HAP-1 (cell line): ENCODE data around the gene TBL1XR1.
"Not testable (repeated sequence)": the region's sequence is repeated elsewhere in the genome, so short reads cannot be mapped to it uniquely, and the experiment has no call there.

Experiments
- DNase-seq, 2 experiments: peaks; one replicate each; pipeline ENCODE4 v3.0.0-alpha.2; 2016 to 2020; ENCODE audit warnings: low spot score in 2 of 2
- H3K27me3 ChIP-seq: fragments of 250-450 bp; sonication (Bioruptor Pico); 2 replicates; pipeline ENCODE4 v1.5.1; 2020; ENCODE audit warnings: low read depth, mild to moderate bottlenecking, moderate library complexity
- H3K36me3 ChIP-seq: fragments of 250-450 bp; sonication (Bioruptor Pico); replicated peaks from 2 replicates; pipeline ENCODE4 v1.5.1; 2020; ENCODE audit warnings: mild to moderate bottlenecking
- H3K4me1 ChIP-seq: fragments of 250-450 bp; sonication (Bioruptor Pico); 2 replicates; pipeline ENCODE4 v1.5.1; 2020; ENCODE audit warnings: mild to moderate bottlenecking
- H3K4me3 ChIP-seq: fragments of 250-450 bp; sonication (Bioruptor Pico); 2 replicates; pipeline ENCODE4 v1.5.1; 2020; ENCODE audit warnings: mild to moderate bottlenecking, moderate library complexity
- H3K9me3 ChIP-seq: fragments of 250-450 bp; sonication (Bioruptor Pico); 2 replicates; pipeline ENCODE4 v1.5.1; 2020; ENCODE audit warnings: mild to moderate bottlenecking, moderate library complexity
- in situ Hi-C: fragments of 300-500 bp; cut with MboI; formaldehyde crosslinking; loops from 3 replicates; pipeline ENCODE4 v1.14.3; 2020; ENCODE audit warnings: low sequenced_read_pairs, inconsistent platforms, mixed read lengths

The TBL1XR1 gene

DNA sequence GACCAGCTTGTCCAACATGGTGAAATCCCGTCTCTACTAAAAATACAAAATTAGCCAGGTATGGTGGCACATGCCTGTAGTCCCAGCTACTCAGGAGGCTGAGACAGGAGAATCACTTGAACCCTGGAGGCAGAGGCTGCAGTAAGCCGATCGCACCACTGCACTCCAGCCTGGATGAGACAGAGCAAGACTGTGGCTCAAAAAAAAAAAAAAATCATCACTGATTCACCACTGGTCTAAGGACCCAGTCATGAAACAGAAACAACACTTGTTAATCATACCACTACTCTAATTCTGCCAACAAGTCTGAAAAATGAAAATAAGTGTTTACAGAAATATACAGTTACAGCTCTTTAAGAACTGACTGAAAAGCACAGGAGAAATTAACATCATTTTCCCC, 12.7 kb downstream of the TBL1XR1 start:
- in situ Hi-C loops, DNase-seq: not testable (repeated sequence)

DNA sequence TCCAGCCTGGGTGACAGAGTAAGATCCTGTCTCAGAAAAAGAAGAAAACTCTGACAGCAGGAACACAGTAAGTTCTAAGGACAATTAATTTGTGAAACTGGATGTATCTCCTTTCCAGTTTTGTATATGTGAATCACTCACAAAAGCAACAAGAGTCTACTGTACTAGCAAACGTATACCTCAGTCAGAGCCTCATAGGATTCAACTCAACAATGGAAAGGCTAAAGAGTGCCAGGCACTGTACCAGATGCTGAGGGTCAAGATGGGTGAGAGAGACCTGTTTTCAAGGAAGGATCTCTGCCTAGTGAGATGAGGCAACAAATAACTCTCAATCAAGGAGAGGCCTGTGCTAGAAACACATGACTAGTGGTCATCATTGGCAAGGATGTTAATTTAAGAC, 14.9 kb downstream of the TBL1XR1 start:
- Histone ChIP-seq H3K36me3 (no peaks in the 10 kb centered on the region), H3K27me3 (no peaks in the 10 kb centered on the region), H3K9me3 (no peaks in the 10 kb centered on the region), H3K4me1 (peaks cover 1% of the 10 kb centered on the region), H3K4me3 (no peak overlapping the region)
- DNase-seq: no peak
- in situ Hi-C loops: no loop called here

More for the DNA sequence above, 12.7 kb downstream of the TBL1XR1 start:
- H3K4me1 ChIP-seq, H3K9me3 ChIP-seq, H3K36me3 ChIP-seq, H3K27me3 ChIP-seq, H3K4me3 ChIP-seq: not testable (repeated sequence)

DNA sequence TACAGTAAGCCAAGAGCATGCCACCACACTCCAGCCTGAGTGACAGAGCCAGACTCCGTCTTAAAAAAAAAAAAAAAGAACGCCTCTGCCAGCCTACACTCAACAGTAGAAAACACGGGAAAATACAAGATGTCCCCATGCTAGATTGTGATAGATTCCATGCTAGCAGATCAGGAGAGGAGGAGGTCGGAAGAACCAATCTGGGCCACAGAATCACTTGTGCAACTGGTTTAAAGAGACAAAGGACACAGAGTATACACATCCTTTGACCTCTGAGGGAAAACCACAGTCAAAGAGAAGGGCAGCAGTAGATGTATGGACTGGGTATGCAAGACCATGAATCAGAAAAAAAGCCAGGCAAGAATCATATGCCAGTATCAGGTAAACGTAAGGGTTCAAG, 15.9 kb downstream of the TBL1XR1 start:
- H3K36me3 ChIP-seq: no peaks in the 10 kb centered on the region
- no peak for DNase-seq
- H3K4me1 ChIP-seq: no peaks in the 10 kb centered on the region
- in situ Hi-C loops: no loop called here
- no peaks in the 10 kb centered on the region for H3K9me3 ChIP-seq
- no peak overlapping the region for H3K4me3 ChIP-seq
- H3K27me3 ChIP-seq: no peaks in the 10 kb centered on the region

DNA sequence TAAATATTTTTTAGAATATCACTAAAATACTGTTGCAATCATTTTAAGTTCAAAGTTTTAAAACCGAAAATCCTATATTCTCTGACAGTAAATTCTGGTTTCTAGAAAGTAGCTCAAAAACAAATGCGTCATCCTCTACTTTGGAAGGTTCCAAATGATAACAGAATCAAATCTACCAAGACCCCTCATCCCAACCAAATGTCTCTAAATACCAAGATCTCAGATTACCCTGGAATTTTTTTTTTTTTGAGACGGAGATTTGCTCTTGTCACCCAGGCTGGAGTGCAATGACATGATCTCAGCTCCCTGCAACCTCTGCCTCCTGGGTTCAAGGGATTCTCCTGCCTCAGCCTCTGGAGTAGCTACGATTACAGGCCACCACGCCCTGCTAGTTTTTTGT, 16.8 kb downstream of the TBL1XR1 start:
- in situ Hi-C loops: no loop called here

DNA sequence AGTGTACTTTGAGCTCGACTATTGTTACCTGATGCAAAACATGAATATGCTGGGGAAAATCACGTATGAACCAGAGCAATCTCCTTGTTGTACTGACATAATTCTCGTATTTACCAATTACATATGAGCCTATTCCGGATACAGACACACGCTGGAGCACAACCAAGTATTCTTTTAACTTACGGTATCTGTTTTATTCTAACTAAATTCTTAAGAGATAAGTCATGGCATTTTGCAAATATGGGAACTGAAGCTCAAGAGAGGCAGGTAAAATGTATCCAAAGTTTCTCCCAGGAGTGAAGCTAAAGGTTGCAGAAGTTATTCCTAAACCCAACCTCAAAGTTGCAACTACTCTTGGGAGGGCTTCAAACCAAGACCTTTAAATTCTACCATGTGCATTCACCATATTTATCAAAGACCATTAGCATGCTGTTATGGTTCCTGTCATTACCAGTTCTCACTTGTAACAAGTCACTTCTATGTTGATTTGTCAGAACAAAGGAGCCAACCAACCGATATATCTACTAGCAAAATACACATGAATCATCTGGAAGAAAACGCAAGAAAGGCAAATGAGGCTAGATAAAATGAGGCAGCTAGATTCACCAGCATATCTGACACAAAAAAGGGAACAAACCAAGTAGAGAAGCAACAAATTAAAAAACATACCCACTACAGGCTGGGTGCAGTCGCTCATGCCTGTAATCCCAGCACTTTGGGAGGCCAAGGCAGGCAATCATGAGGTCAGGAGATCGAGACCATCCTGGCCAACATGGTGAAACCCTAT, 17.8 kb downstream of the TBL1XR1 start:
- no peaks in the 10 kb centered on the region for H3K9me3 ChIP-seq
- no peak for DNase-seq
- H3K36me3 ChIP-seq: no peaks in the 10 kb centered on the region
- no peaks in the 10 kb centered on the region for H3K27me3 ChIP-seq
- H3K4me1 ChIP-seq: peaks cover 13% of the 10 kb centered on the region
- in situ Hi-C loops: no loop called here
- H3K4me3 ChIP-seq: no peak overlapping the region

More for the DNA sequence above, 16.8 kb downstream of the TBL1XR1 start:
- no peaks in the 10 kb centered on the region for H3K36me3 ChIP-seq
- H3K4me3 ChIP-seq: no peak overlapping the region
- H3K4me1 ChIP-seq: peaks cover 3% of the 10 kb centered on the region
- no peaks in the 10 kb centered on the region for H3K9me3 ChIP-seq
- DNase-seq: no peak
- no peaks in the 10 kb centered on the region for H3K27me3 ChIP-seq

DNA sequence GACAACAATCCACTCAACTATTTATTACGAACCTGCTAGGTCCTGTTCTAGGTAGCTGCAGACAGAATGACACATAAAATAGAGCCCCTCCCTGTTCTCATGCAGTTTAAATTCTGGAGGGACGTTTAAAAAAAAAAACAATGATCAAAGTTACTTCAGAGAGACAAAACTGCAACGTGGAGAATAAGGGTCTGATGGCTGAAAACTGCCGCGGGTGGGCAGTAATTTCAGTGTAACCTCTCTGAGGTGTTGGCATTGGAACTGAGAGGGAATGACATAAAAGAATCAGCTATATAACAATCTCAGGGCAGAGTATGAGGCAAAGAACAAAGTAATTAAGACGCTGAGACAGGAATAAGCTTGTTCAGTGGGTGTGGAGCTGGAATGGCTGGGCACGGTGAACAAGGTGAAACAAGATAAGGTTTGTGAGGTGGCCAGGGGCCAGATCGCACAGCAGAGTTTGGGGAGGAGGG, 19.5 kb downstream of the TBL1XR1 start:
- no peak for DNase-seq
- in situ Hi-C loops: no loop called here
- peaks cover 19% of the 10 kb centered on the region for H3K4me1 ChIP-seq
- no peak overlapping the region for H3K4me3 ChIP-seq
- H3K36me3 ChIP-seq: 0 out of 2 replicates have a peak, but pooled peaks cover 5% of the 10 kb centered on the region
- no peaks in the 10 kb centered on the region for H3K9me3 ChIP-seq
- H3K27me3 ChIP-seq: no peaks in the 10 kb centered on the region

DNA sequence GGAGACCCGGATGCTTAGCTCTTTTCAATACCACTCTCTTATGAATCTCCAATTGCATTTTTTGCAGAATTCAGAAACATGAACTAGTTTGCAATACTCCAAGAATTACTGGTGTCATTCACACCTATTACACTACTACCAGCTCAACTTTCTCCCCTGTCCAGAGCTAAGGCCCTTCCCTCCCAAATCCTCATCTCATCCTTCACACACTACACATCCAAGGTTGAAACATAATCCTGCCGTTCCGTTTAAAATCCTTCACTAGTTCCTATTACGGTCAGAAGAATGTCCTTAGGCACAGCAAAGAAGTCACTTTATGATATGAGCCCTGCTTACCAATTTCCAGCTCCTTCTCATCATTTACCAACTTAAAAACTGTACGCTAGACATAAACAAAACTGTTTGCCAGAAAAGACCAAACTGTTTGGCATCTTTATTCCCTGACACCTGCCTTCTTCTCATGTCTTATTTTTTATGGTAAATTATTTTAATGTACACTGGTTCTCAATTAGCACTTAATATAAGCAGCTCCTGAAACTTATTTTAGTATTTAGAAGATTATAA, 22.6 kb downstream of the TBL1XR1 start:
- DNase-seq: peak in 1 of 2 experiments; percentile 26
- Histone ChIP-seq H3K27me3 (no peaks in the 10 kb centered on the region), H3K9me3 (no peaks in the 10 kb centered on the region), H3K4me3 (no peak overlapping the region), H3K4me1 (peaks cover 22% of the 10 kb centered on the region), H3K36me3 (0 out of 2 replicates have a peak, but pooled peaks cover 6% of the 10 kb centered on the region)
- in situ Hi-C loops: no loop called here

DNA sequence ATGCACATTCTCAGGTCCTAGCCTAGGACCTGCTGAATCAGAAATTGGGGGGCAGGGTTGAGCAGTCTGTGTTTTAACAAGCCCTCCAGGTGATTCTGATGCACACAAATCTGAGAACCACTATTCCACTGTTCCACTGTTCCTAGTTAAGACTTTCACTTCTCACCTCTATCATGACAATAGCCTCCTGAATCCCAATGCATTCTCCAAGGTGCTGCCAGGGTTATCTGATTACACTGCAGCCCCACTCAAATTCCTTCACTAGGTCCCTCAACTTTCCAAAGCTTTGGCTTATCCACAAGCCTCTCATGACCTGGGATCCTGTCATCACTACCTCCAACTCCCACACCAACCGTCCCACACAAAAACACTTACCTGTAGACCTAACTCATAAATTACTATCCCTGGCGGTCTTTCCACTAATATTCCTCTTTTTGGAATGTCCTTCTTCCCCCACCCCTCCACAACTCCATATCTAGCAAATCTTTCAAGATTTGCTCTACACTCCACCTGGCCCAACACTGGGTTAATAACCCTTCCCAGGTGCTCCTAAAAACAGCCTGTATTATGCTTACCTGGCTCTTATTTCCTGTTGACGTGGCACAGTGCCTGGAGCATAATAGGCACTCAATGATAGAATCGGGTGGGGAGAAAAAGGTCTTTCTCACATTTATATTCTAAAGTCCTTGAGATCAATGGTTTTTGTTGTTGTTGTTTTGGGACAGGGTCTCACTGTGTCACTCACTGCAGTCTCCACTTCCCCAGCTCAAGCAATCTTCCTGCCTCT, 27.2 kb downstream of the TBL1XR1 start:
- Histone ChIP-seq H3K9me3 (no peaks in the 10 kb centered on the region), H3K4me3 (no peak overlapping the region), H3K4me1 (peaks cover 34% of the 10 kb centered on the region), H3K36me3 (0 out of 2 replicates have a peak, but pooled peaks cover 6% of the 10 kb centered on the region), H3K27me3 (no peaks in the 10 kb centered on the region)
- no peak for DNase-seq
- in situ Hi-C loops: no loop called here

DNA sequence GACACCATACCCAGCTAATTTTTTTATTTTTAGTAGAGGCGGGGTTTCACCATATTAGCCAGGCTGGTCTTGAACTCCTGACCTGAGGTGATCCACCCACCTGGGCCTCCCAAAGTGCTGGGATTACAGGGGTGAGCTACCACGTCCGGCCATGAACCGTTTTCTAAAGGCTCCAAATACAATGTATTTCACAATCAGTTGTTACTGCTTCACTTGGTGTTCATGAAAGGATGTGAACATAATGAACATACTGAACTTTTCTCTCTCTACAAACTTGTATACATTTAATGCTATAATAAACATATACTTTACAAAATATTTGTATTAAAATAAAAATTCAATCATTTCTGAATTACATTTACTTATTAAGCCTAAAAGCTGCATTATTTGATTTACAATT, 28.9 kb downstream of the TBL1XR1 start:
- in situ Hi-C loops: no loop called here
- H3K36me3 ChIP-seq: 0 out of 2 replicates have a peak, but pooled peaks cover 6% of the 10 kb centered on the region
- H3K4me1 ChIP-seq: peaks cover 27% of the 10 kb centered on the region
- H3K4me3 ChIP-seq: no peak overlapping the region
- H3K9me3 ChIP-seq: no peaks in the 10 kb centered on the region
- no peak for DNase-seq
- H3K27me3 ChIP-seq: no peaks in the 10 kb centered on the region

DNA sequence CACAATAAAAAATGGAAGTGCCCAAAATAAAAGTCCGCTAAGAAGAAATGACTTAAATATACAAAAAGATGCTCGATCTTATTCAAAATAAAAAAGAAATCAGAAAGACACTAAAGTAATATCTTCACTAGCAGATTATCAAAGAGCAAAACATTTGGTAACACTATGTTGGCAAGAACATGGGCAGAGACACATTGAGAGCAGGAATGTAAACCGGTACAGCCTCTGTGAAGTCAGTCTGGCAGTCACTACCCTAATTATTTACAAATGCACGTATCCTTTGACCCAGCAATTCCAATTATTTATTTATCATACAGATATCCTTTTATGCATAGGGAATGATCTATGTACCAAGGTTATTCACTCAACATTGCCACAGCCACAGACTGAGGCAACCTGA, 34.5 kb downstream of the TBL1XR1 start:
- Histone ChIP-seq H3K9me3 (no peaks in the 10 kb centered on the region), H3K4me1 (peaks cover 21% of the 10 kb centered on the region), H3K36me3 (no peaks in the 10 kb centered on the region), H3K27me3 (no peaks in the 10 kb centered on the region), H3K4me3 (no peak overlapping the region)
- DNase-seq: no peak
- in situ Hi-C loops: no loop called here

DNA sequence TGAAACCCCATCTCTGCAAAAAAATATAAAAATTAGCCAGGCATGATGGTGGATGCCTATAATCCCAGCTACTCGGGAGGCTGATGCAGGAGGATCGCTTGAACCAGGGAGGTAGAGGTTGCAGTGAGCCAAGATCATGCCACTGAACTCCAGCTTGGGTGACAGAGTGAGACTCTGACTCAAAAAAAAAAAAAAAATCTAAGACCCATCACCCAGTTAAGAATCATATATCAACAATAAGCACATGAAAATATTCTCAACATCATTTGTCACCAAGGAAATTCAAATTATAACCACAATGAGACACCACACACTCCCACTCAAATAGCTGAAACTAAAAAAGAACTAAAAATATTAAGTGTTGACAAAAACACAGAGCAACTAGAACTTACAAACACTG, 35.7 kb downstream of the TBL1XR1 start:
- in situ Hi-C loops: not testable (repeated sequence)

DNA sequence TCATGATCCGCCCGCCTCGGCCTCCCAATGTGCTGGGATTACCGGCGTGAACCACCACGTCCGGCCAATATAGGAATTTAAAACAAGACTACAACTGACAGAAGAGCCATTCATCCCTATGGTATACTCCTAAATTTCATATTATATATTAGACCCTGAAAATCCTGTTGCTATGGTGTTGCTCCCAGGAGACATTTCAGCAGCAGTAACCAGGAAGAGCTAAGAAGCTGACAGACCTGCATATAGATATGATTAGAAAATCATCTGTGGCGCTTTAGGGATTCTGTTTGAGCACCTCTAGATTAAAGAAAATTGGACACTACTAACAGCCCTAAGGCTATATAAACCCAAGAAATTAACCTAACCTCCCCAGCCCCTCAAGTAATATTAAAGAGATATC, 38.8 kb downstream of the TBL1XR1 start:
- no peak for DNase-seq
- in situ Hi-C loops: no loop called here
- no peak overlapping the region for H3K4me3 ChIP-seq
- H3K27me3 ChIP-seq: no peaks in the 10 kb centered on the region
- no peaks in the 10 kb centered on the region for H3K36me3 ChIP-seq
- no peaks in the 10 kb centered on the region for H3K9me3 ChIP-seq
- peaks cover 17% of the 10 kb centered on the region for H3K4me1 ChIP-seq

More for the DNA sequence above, 35.7 kb downstream of the TBL1XR1 start:
- not testable (repeated sequence) for H3K9me3 ChIP-seq, H3K36me3 ChIP-seq, H3K4me3 ChIP-seq, H3K27me3 ChIP-seq, DNase-seq
- peaks cover 28% of the 10 kb centered on the region for H3K4me1 ChIP-seq

DNA sequence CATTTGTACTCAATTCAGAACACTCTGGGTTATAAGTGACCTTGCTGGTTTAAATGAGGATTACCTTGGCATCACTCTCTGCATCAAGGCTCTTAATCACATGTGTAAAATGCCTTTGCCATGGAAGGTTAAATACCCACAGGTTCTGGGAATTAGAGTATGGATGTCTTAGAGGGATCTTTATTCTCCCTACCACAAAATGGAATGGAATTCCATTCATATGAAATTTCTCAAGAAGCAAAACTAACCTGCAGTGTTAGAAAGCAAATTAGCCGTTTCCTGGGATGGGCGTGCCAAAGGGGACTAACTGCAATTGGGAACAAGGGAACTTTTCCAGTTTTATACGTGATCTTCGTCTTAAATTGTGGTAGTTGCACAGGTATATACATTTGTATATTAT, 39.8 kb downstream of the TBL1XR1 start:
- in situ Hi-C loops: no loop called here
- no peaks in the 10 kb centered on the region for H3K9me3 ChIP-seq
- DNase-seq: peak; percentile 56 to 65

DNA sequence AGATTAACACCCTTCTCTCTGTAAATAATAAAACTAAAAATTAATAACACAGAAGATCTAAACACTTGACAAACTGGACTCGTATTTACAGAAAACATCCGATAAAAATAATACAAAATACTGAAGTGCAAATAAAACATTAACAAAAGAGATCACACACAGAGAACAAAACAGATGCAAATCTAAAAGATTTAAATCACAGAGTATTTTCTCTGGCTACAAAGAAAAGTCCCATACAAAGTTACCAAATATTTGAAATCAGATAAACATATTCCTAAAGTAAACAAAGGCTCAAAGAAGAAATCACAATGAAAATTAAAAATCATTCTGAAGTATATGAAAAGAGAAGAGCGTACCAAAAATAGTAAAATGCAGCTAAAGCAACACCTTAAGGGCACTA, 42.5 kb downstream of the TBL1XR1 start:
- in situ Hi-C loops: no loop called here
- DNase-seq: peak in 1 of 2 experiments; percentile 30
- H3K4me1 ChIP-seq: peaks cover 29% of the 10 kb centered on the region
- H3K36me3 ChIP-seq: no peaks in the 10 kb centered on the region
- no peaks in the 10 kb centered on the region for H3K9me3 ChIP-seq
- no peaks in the 10 kb centered on the region for H3K27me3 ChIP-seq
- no peak overlapping the region for H3K4me3 ChIP-seq

More for the DNA sequence above, 39.8 kb downstream of the TBL1XR1 start:
- H3K27me3 ChIP-seq: no peaks in the 10 kb centered on the region
- no peaks in the 10 kb centered on the region for H3K36me3 ChIP-seq
- no peak overlapping the region for H3K4me3 ChIP-seq
- peaks cover 17% of the 10 kb centered on the region for H3K4me1 ChIP-seq
